ENCODE data around the gene STIM2. TPM values are rescaled to one million over a fixed set of nuclear protein-coding genes. Genes with fewer than 3 reads are reported as not detected.

Gene STIM2
- total and polyA plus RNA-seq, 2 donors (not counting 3 experiments of a cell fraction or from before 2014, with no cell fraction given): 21.0 to 21.2 TPM

- Histone ChIP-seq H3K27ac (ENCODE audit: insufficient read depth, low read depth, low read length) (no peak overlapping the region), H3K9me1 (replicated peaks; ENCODE audit: control insufficient read depth, extremely low read depth, insufficient read depth, low read length) (no peaks in the 10 kb centered on the region), H3K4me3 (replicated peaks in 1 of 3; ENCODE audit: insufficient read depth in 1 of 3, low read depth in 1 of 3, low read length in 3 of 3) (no peak overlapping the region), H3K36me3 (ENCODE audit: control insufficient read depth in 2 of 2, extremely low read depth in 1 of 2, insufficient read depth in 2 of 2, low read length in 2 of 2) (no peaks in the 10 kb centered on the region), H3K79me2 (ENCODE audit: control insufficient read depth, insufficient read depth, low read length) (no peaks in the 10 kb centered on the region), H3K4me1 (ENCODE audit: control insufficient read depth, extremely low read depth, insufficient read depth, low read length) (peaks cover 18% of the 10 kb centered on the region), H3K27me3 (ENCODE audit: control insufficient read depth in 2 of 2, insufficient read depth in 2 of 2, low read length in 2 of 2) (no peaks in the 10 kb centered on the region), H2AFZ (ENCODE audit: low read depth, low read length) (no peak overlapping the region), H3K9ac (replicated peaks; ENCODE audit: extremely low read depth, insufficient read depth, low read length) (no peak overlapping the region), H3K9me3 (replicated peaks; ENCODE audit: control insufficient read depth, insufficient read depth, low read length) (no peaks in the 10 kb centered on the region), H3K4me2 (ENCODE audit: insufficient read depth, low read length) (no peak overlapping the region), H4K20me1 (replicated peaks; ENCODE audit: control insufficient read depth, extremely low read depth, insufficient read depth, low read length) (no peaks in the 10 kb centered on the region)
- ChIA-PET POLR2A (no interaction called here), CTCF (interaction anchor here (1.2 kb wide), 1 partner anchor 194 kb away, joined by 3 read pairs; no protein-coding TSS in a partner anchor)
- FAIRE-seq (no peak), DNase-seq (ENCODE audit: low read depth, low spot score) (no peak)
- BruUV-seq (replicated peaks): no TSS peak
- dilution Hi-C loops (cut with MboI; ENCODE audit: extremely low pct_ligation_motif_present, low sequenced_read_pairs): no loop called here
- TF ChIP-seq, protein P1, sequence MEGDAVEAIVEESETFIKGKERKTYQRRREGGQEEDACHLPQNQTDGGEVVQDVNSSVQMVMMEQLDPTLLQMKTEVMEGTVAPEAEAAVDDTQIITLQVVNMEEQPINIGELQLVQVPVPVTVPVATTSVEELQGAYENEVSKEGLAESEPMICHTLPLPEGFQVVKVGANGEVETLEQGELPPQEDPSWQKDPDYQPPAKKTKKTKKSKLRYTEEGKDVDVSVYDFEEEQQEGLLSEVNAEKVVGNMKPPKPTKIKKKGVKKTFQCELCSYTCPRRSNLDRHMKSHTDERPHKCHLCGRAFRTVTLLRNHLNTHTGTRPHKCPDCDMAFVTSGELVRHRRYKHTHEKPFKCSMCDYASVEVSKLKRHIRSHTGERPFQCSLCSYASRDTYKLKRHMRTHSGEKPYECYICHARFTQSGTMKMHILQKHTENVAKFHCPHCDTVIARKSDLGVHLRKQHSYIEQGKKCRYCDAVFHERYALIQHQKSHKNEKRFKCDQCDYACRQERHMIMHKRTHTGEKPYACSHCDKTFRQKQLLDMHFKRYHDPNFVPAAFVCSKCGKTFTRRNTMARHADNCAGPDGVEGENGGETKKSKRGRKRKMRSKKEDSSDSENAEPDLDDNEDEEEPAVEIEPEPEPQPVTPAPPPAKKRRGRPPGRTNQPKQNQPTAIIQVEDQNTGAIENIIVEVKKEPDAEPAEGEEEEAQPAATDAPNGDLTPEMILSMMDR (IDR thresholded peaks at IDR 0.05; ENCODE audit: extremely low read depth in 1 of 2, insufficient read depth in 1 of 2, low read depth in 1 of 2, low read length in 2 of 2): no peak
- TF ChIP-seq MYC (IDR thresholded peaks at IDR 0.05; ENCODE audit: low read depth, low read length): no peak
- TF ChIP-seq JUN (IDR thresholded peaks at IDR 0.05; ENCODE audit: borderline replicate concordance, insufficient read depth, insufficient read length, low read depth): no peak
- no peak for TF ChIP-seq EZH2 (IDR thresholded peaks at IDR 0.05; ENCODE audit: borderline replicate concordance, low read depth, low read length, severe bottlenecking)
- no peak for TF ChIP-seq POLR2AphosphoS5 (IDR thresholded peaks at IDR 0.05; ENCODE audit: insufficient read depth, low read depth, low read length)
- intact Hi-C loops (cut with micrococcal nuclease): loop anchor here (2.0 kb wide), 1 partner anchor 27 kb away; no protein-coding TSS in a partner anchor
These were observed 46.9 kb upstream of the STIM2 start for GRCh38 chr4:26813698-26814097.

DNA sequence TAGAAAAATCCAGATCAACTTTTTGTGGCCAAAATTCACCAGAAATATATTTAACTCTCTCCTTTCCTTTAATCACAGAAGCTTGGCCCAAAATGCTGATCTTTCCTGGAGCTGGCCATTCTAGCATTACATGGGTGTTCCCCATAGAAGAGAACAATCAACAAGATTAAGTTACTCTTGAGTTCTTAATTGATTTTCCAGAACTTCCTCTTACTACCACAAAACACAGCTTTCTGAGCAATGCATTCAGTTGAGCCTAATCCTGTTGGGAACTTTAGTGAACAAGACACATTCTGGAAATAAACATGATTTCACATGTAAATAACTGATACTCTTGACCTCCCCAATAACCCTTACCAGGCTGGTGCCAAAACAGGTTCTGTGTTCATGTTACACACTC, 45.4 kb upstream of the STIM2 start:
- Histone ChIP-seq H3K4me3 (replicated peaks in 1 of 3; ENCODE audit: insufficient read depth in 1 of 3, low read depth in 1 of 3, low read length in 3 of 3) (no peak overlapping the region), H3K9ac (replicated peaks; ENCODE audit: extremely low read depth, insufficient read depth, low read length) (no peak overlapping the region), H3K79me2 (ENCODE audit: control insufficient read depth, insufficient read depth, low read length) (no peaks in the 10 kb centered on the region), H3K9me1 (replicated peaks; ENCODE audit: control insufficient read depth, extremely low read depth, insufficient read depth, low read length) (no peaks in the 10 kb centered on the region), H3K27me3 (ENCODE audit: control insufficient read depth in 2 of 2, insufficient read depth in 2 of 2, low read length in 2 of 2) (no peaks in the 10 kb centered on the region), H3K4me1 (ENCODE audit: control insufficient read depth, extremely low read depth, insufficient read depth, low read length) (peaks cover 18% of the 10 kb centered on the region), H2AFZ (ENCODE audit: low read depth, low read length) (no peak overlapping the region), H3K4me2 (ENCODE audit: insufficient read depth, low read length) (no peak overlapping the region), H4K20me1 (replicated peaks; ENCODE audit: control insufficient read depth, extremely low read depth, insufficient read depth, low read length) (no peaks in the 10 kb centered on the region), H3K36me3 (ENCODE audit: control insufficient read depth in 2 of 2, extremely low read depth in 1 of 2, insufficient read depth in 2 of 2, low read length in 2 of 2) (no peaks in the 10 kb centered on the region), H3K27ac (ENCODE audit: insufficient read depth, low read depth, low read length) (no peak overlapping the region), H3K9me3 (replicated peaks; ENCODE audit: control insufficient read depth, insufficient read depth, low read length) (no peaks in the 10 kb centered on the region)
- ChIA-PET CTCF (no interaction called here), POLR2A (no interaction called here)
- DNase-seq (ENCODE audit: low read depth, low spot score) (no peak), FAIRE-seq (no peak)
- intact Hi-C loops (cut with micrococcal nuclease) (no loop called here), dilution Hi-C loops (cut with MboI; ENCODE audit: extremely low pct_ligation_motif_present, low sequenced_read_pairs) (no loop called here)
- TF ChIP-seq JUN (IDR thresholded peaks at IDR 0.05; ENCODE audit: borderline replicate concordance, insufficient read depth, insufficient read length, low read depth) (no peak), POLR2AphosphoS5 (IDR thresholded peaks at IDR 0.05; ENCODE audit: insufficient read depth, low read depth, low read length) (no peak), POLR2A (IDR thresholded peaks at IDR 0.05; ENCODE audit: low read depth, low read length) (no peak), FOS (IDR thresholded peaks at IDR 0.05; ENCODE audit: borderline replicate concordance, insufficient read depth, low read length) (no peak), EZH2 (IDR thresholded peaks at IDR 0.05; ENCODE audit: borderline replicate concordance, low read depth, low read length, severe bottlenecking) (no peak), MYC (IDR thresholded peaks at IDR 0.05; ENCODE audit: low read depth, low read length) (no peak), MAX (IDR thresholded peaks at IDR 0.05; ENCODE audit: insufficient read depth, insufficient read length) (no peak), GATA2 (IDR thresholded peaks at IDR 0.05; ENCODE audit: insufficient read depth, insufficient read length, low read depth, low read length) (no peak)
- BruUV-seq (replicated peaks): no TSS peak

All from endothelial cell of umbilical vein (primary cell).